NB4 (cell line): ENCODE data around the gene PARD6G.

Experiments
- POLR2A ChIP-seq: IDR thresholded peaks from 2 replicates; pipeline ENCODE4 v1.6.1; 2011; ENCODE audit warnings: mild to moderate bottlenecking; ENCODE audit not compliant: insufficient read length; ENCODE audit errors: extremely low read depth
- TF ChIP-seq, protein P1 (sequence below): IDR thresholded peaks from one replicate; pipeline ENCODE4 v1.5.1; 2012; ENCODE audit warnings: low read depth, low read length

GRCh38 chr18:80239830-80240229, 7.5 kb downstream of the PARD6G start:
- TF ChIP-seq, protein P1, sequence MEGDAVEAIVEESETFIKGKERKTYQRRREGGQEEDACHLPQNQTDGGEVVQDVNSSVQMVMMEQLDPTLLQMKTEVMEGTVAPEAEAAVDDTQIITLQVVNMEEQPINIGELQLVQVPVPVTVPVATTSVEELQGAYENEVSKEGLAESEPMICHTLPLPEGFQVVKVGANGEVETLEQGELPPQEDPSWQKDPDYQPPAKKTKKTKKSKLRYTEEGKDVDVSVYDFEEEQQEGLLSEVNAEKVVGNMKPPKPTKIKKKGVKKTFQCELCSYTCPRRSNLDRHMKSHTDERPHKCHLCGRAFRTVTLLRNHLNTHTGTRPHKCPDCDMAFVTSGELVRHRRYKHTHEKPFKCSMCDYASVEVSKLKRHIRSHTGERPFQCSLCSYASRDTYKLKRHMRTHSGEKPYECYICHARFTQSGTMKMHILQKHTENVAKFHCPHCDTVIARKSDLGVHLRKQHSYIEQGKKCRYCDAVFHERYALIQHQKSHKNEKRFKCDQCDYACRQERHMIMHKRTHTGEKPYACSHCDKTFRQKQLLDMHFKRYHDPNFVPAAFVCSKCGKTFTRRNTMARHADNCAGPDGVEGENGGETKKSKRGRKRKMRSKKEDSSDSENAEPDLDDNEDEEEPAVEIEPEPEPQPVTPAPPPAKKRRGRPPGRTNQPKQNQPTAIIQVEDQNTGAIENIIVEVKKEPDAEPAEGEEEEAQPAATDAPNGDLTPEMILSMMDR, result no peak
- TF ChIP-seq POLR2A, result no peak
